ENCODE data around the gene C9orf72. TPM values are rescaled to one million over a fixed set of nuclear protein-coding genes. Genes with fewer than 3 reads are reported as not detected.

C9orf72 gene
- total RNA-seq, 1 donor = 6.5 TPM

- no peaks in the 10 kb centered on the region for H3K9me3 ChIP-seq (ENCODE audit: low read depth, low read length)
- no peak overlapping the region for H3K4me3 ChIP-seq (ENCODE audit: insufficient read depth, low read length)
- no peak overlapping the region for H3K27ac ChIP-seq (ENCODE audit: low read depth, low read length)
- H3K79me2 ChIP-seq (ENCODE audit: insufficient read depth, low read length) = no peaks in the 10 kb centered on the region
- TF ChIP-seq CTCF (IDR thresholded peaks at IDR 0.05; ENCODE audit: extremely low read depth, low read depth, low read length) = no peak
- H3K4me1 ChIP-seq (ENCODE audit: insufficient read depth, low read length) = no peaks in the 10 kb centered on the region
- H2AFZ ChIP-seq (ENCODE audit: low read length) = no peak overlapping the region
- H3K36me3 ChIP-seq (ENCODE audit: insufficient read depth, low read length) = no peaks in the 10 kb centered on the region
- H3K27me3 ChIP-seq (ENCODE audit: insufficient read depth, low read length) = no peaks in the 10 kb centered on the region
- no peaks in the 10 kb centered on the region for H4K20me1 ChIP-seq (ENCODE audit: insufficient read depth, low read length)
- DNase-seq (ENCODE audit: insufficient read length, low spot score, missing footprints) = no peak
- H3K4me2 ChIP-seq (ENCODE audit: insufficient read depth, low read length) = no peak overlapping the region
These were observed 24.0 kb downstream of the C9orf72 start for GRCh38 chr9:27549196-27549755.

- DNase-seq (ENCODE audit: insufficient read length, low spot score, missing footprints) = no peak
These were observed 25.1 kb downstream of the C9orf72 start for GRCh38 chr9:27548055-27548741.

GRCh38 chr9:27545471-27545870 is 27.8 kb downstream of the C9orf72 start:
- TF ChIP-seq CTCF (IDR thresholded peaks at IDR 0.05; ENCODE audit: extremely low read depth, low read depth, low read length) = no peak
- H4K20me1 ChIP-seq (ENCODE audit: insufficient read depth, low read length) = no peaks in the 10 kb centered on the region
- no peak overlapping the region for H3K4me2 ChIP-seq (ENCODE audit: insufficient read depth, low read length)
- peaks cover 4% of the 10 kb centered on the region for H3K4me1 ChIP-seq (ENCODE audit: insufficient read depth, low read length)
- H3K27me3 ChIP-seq (ENCODE audit: insufficient read depth, low read length) = no peaks in the 10 kb centered on the region
- no peak overlapping the region for H3K4me3 ChIP-seq (ENCODE audit: insufficient read depth, low read length)
- DNase-seq (ENCODE audit: insufficient read length, low spot score, missing footprints) = no peak
- no peaks in the 10 kb centered on the region for H3K36me3 ChIP-seq (ENCODE audit: insufficient read depth, low read length)
- no peaks in the 10 kb centered on the region for H3K9me3 ChIP-seq (ENCODE audit: low read depth, low read length)
- H3K27ac ChIP-seq (ENCODE audit: low read depth, low read length) = no peak overlapping the region
- H2AFZ ChIP-seq (ENCODE audit: low read length) = no peak overlapping the region
- no peaks in the 10 kb centered on the region for H3K79me2 ChIP-seq (ENCODE audit: insufficient read depth, low read length)

More at GRCh38 chr9:27548055-27548741, 25.1 kb downstream of the C9orf72 start:
- no peak overlapping the region for H3K27ac ChIP-seq (ENCODE audit: low read depth, low read length)
- H4K20me1 ChIP-seq (ENCODE audit: insufficient read depth, low read length) = no peaks in the 10 kb centered on the region
- H3K4me3 ChIP-seq (ENCODE audit: insufficient read depth, low read length) = no peak overlapping the region
- no peaks in the 10 kb centered on the region for H3K4me1 ChIP-seq (ENCODE audit: insufficient read depth, low read length)
- no peak overlapping the region for H3K4me2 ChIP-seq (ENCODE audit: insufficient read depth, low read length)
- no peak overlapping the region for H2AFZ ChIP-seq (ENCODE audit: low read length)
- no peaks in the 10 kb centered on the region for H3K36me3 ChIP-seq (ENCODE audit: insufficient read depth, low read length)
- peak; percentile 55 for TF ChIP-seq CTCF (IDR thresholded peaks at IDR 0.05; ENCODE audit: extremely low read depth, low read depth, low read length)
- H3K27me3 ChIP-seq (ENCODE audit: insufficient read depth, low read length) = no peaks in the 10 kb centered on the region
- H3K9me3 ChIP-seq (ENCODE audit: low read depth, low read length) = no peaks in the 10 kb centered on the region
- H3K79me2 ChIP-seq (ENCODE audit: insufficient read depth, low read length) = no peaks in the 10 kb centered on the region

- no peak for TF ChIP-seq CTCF (IDR thresholded peaks at IDR 0.05; ENCODE audit: extremely low read depth, low read depth, low read length)
- Histone ChIP-seq H3K4me2 (ENCODE audit: insufficient read depth, low read length) (no peak overlapping the region), H3K27me3 (ENCODE audit: insufficient read depth, low read length) (no peaks in the 10 kb centered on the region), H3K36me3 (ENCODE audit: insufficient read depth, low read length) (no peaks in the 10 kb centered on the region), H3K4me1 (ENCODE audit: insufficient read depth, low read length) (peaks cover 13% of the 10 kb centered on the region), H3K27ac (ENCODE audit: low read depth, low read length) (no peak overlapping the region), H4K20me1 (ENCODE audit: insufficient read depth, low read length) (no peaks in the 10 kb centered on the region), H3K4me3 (ENCODE audit: insufficient read depth, low read length) (no peak overlapping the region), H2AFZ (ENCODE audit: low read length) (no peak overlapping the region), H3K79me2 (ENCODE audit: insufficient read depth, low read length) (no peaks in the 10 kb centered on the region), H3K9me3 (ENCODE audit: low read depth, low read length) (no peaks in the 10 kb centered on the region)
- peak; percentile 59 for DNase-seq (ENCODE audit: insufficient read length, low spot score, missing footprints)
These were observed 30.8 kb downstream of the C9orf72 start for GRCh38 chr9:27542508-27542907.
